Brain microvascular endothelial cell (primary cell): ENCODE results near the gene SYCP2.
A peak's percentile ranks its signal among the peaks of the same experiment; 100 is the strongest.

Source experiments
- DNase-seq: peaks from one replicate; pipeline ENCODE4 v3.0.0-alpha.2; 2020
- H3K27ac ChIP-seq: fragments of 250-450 bp; sonication (Bioruptor Pico); 2 replicates; pipeline ENCODE4 v1.5.1; 2020; ENCODE audit warnings: mild to moderate bottlenecking, moderate library complexity
- H3K27me3 ChIP-seq: fragments of 250-450 bp; sonication (Bioruptor Pico); replicated peaks from 2 replicates; pipeline ENCODE4 v1.5.1; 2020; ENCODE audit warnings: mild to moderate bottlenecking
- H3K36me3 ChIP-seq: fragments of 250-450 bp; sonication (Bioruptor Pico); replicated peaks from 2 replicates; pipeline ENCODE4 v1.5.1; 2020; ENCODE audit warnings: mild to moderate bottlenecking
- H3K4me3 ChIP-seq: 2 replicates; pipeline ENCODE4 v1.5.1; 2011; ENCODE audit warnings: low read depth, mild to moderate bottlenecking, control low read depth, low read length, moderate library complexity
- in situ Hi-C: cut with HindIII; loops from 2 replicates; pipeline ENCODE4 v1.10.0; 2017; ENCODE audit warnings: low sequenced_read_pairs, low pct_ligation_motif_present
- TF ChIP-seq, protein P1 (sequence below): IDR thresholded peaks from 2 replicates; pipeline ENCODE4 v1.5.1; 2011; ENCODE audit warnings: low read depth, mild to moderate bottlenecking, moderate library complexity, low read length, control low read depth, inconsistent platforms; ENCODE audit errors: missing control alignments

SYCP2 gene

DNA sequence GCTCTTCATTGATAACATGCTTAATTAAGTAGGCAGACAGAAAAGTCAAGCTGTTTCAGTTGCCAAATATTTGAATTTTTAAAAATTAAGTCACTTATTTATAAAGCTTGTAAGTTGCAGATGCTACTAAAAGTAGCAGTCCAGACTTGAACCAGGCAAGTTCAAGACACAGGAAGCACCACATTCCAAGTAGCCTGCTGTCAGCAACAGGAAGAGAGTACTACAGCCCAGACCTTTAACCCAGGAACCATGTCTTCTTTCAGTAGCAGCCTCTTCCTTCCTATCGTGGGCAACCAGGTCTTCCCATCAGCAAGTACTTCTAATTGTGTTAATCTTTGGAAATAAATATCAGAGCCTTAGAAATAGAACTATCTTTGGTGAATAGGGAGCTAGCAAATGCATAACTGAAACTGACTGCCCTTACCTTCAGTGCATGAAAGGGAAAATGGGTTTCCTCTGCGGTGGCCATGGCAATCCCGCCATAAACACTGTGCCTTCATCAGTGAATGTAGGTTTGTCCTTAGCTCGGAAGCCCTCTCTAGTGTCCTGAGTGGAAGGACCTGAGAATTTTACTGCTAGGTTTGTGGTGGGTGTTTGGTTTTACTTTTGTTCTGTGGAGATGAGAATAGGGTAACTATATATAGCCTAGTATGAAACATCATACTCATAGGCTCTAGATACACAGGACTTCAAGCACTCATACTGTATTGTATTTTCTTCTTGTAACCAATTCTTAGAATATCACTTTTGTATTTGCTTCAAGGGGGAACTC, 95.6 kb downstream of the SYCP2 start:
- no peak overlapping the region for H3K4me3 ChIP-seq
- H3K36me3 ChIP-seq, result no peaks in the 10 kb centered on the region
- TF ChIP-seq, protein P1, sequence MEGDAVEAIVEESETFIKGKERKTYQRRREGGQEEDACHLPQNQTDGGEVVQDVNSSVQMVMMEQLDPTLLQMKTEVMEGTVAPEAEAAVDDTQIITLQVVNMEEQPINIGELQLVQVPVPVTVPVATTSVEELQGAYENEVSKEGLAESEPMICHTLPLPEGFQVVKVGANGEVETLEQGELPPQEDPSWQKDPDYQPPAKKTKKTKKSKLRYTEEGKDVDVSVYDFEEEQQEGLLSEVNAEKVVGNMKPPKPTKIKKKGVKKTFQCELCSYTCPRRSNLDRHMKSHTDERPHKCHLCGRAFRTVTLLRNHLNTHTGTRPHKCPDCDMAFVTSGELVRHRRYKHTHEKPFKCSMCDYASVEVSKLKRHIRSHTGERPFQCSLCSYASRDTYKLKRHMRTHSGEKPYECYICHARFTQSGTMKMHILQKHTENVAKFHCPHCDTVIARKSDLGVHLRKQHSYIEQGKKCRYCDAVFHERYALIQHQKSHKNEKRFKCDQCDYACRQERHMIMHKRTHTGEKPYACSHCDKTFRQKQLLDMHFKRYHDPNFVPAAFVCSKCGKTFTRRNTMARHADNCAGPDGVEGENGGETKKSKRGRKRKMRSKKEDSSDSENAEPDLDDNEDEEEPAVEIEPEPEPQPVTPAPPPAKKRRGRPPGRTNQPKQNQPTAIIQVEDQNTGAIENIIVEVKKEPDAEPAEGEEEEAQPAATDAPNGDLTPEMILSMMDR, result no peak
- H3K27ac ChIP-seq, result no peak overlapping the region
- DNase-seq, result no peak
- in situ Hi-C loops, result no loop called here
- H3K27me3 ChIP-seq, result no peaks in the 10 kb centered on the region

DNA sequence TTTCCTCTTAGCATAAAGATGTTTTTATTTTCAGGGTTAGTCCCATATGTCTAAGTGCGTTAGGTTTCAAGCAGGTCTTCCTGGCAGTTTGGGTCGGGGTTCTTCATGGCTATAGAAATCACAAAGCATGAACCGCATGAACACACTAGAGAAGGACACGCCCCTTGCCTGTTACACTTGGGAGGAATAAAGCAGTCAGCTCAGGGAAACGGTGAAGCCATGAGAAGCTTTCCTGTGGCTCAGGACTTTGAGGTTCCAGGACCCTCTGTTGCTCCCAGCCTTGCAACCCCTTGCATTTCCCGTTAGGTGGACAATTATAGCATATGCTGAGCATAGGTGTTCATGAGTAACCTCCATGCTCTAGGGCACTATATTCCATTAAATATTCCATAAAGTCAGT, 96.7 kb downstream of the SYCP2 start:
- no peak for DNase-seq
- Histone ChIP-seq H3K4me3 (no peak overlapping the region), H3K36me3 (no peaks in the 10 kb centered on the region), H3K27ac (no peak overlapping the region), H3K27me3 (no peaks in the 10 kb centered on the region)
- in situ Hi-C loops, result no loop called here
- TF ChIP-seq, protein P1, result no peak

DNA sequence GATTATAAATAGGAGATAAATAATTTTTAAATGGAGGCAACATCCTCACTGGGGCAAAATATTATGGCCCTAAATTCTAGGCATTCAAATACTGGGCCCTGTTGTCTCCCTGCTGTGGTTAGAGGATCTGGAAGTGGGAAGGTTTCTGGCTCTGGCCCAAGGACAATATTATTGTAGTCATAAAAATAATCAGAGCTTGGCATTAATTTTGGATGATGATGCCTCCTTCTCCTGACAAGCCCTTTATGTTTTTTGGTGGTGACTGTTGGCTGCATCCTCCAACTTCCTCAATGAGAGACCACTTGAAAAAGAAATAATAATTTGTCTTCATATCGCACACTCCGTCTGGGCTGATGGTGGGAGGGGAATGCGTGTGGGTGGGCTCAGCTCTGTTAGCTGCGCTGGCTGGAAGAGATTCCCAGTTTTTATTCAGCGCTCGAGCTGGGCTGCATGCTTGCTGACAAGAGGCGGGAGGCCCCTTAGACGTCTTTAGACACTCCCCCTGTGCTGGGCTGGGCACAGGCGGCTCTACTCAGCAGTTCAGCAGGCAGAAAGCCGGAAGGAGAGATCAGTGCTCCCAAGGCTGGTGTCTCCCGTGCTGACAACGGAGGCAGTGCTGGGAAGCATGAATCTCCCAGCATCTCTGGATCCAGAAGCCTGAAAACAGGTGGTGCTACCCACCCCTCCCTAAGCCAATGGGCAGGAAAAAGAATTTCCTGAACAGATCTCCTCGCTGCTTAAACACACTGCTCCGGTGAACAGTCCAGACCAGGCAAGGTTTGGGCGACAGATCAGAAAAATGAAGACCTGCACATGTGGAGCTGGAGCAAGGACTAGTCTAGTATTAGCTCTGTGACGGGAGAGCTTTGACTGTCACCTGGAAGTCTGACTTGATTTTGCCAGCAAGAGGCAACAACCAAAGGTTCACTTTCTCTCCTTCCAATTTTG, 97.7 kb downstream of the SYCP2 start:
- Histone ChIP-seq H3K4me3 (no peak overlapping the region), H3K27me3 (no peaks in the 10 kb centered on the region), H3K27ac (no peak overlapping the region), H3K36me3 (no peaks in the 10 kb centered on the region)
- TF ChIP-seq, protein P1, result no peak
- in situ Hi-C loops, result no loop called here
- DNase-seq, result peak; percentile 38

DNA sequence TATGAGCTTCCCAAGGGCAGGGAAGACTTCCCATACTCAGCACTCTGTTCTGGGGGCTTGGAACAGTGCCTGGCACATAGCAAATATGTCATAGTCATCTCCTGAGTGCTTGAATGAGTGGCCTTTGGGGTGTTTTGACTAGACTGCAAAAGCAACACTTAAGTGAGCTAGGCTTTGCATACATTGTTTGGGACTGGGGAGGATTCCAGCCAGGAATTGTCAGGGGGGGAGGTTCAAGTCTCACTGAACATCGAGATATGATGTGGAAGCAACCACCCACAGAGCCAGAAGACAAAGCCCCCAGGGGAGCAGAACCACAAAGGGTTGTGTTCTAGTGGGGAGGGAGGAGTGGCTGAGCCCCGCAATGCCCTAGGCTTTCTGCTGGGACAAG, 98.4 kb downstream of the SYCP2 start:
- in situ Hi-C loops, result no loop called here
- DNase-seq, result peak; percentile 11
- Histone ChIP-seq H3K4me3 (no peak overlapping the region), H3K27me3 (no peaks in the 10 kb centered on the region), H3K36me3 (no peaks in the 10 kb centered on the region), H3K27ac (no peak overlapping the region)
- TF ChIP-seq, protein P1, result no peak

DNA sequence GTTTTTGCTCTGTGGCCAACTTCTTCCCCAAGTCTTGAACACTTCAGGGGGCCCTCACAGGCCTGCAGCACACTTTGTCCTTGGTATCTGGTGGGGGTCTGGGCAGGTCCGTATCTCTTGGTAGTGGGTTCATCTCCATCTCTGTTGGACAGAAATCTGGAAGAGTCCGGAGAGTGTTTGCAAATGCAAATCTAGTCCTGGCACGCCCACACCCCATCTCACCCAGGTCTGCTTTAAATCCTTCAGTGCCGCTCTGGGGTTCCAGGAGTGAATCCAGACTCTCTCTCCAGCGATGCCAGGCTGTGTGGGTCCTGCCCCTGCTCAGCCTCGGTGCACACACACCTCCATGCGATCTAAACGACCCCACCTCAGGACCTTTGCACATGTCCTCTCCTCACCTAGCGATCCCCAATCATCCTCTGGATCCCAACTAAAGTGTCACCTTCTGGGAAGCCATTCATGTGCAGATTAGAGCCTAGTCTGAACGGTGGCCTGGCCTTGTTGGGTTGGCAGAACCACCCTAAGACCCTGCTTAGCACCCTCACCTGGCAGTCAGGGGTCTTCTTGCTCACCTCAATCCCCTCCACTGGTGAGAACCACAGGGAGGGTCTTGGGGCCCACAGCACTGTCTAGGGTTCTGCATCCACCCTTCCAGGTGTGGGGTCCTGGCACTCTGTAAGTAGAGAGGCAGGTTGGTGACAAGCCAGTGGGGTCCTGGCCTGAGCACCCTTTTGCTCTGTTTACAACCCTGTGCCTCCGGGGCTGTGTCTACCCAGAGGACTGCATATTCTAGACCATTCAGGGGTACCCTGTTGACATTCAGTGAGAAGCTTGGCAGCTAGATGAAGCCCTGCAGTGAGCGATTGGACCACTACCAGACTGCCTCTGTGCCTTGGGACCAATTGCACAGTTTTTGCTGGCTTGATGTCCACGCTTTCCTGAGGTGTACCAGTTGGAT, 100.8 kb downstream of the SYCP2 start:
- TF ChIP-seq, protein P1, result no peak
- in situ Hi-C loops, result no loop called here
- no peaks in the 10 kb centered on the region for H3K27me3 ChIP-seq
- DNase-seq, result no peak
- H3K36me3 ChIP-seq, result no peaks in the 10 kb centered on the region
- H3K27ac ChIP-seq, result no peak overlapping the region
- no peak overlapping the region for H3K4me3 ChIP-seq
